T47D (cell line): ENCODE data around the gene LINGO3.
A peak's percentile ranks its signal among the peaks of the same experiment; 100 is the strongest.

Experiments used
- DNase-seq, 2 experiments: peaks; one replicate each; pipeline versions ENCODE4 v3.0.0 to v3.0.0-alpha.2; 2011 to 2012; ENCODE audit warnings: low read depth in 1 of 2, low spot score in 1 of 2
- JUND ChIP-seq: IDR thresholded peaks from 2 replicates; pipeline ENCODE4 v1.6.1; 2012; ENCODE audit warnings: low read depth
- in situ Hi-C: cut with HindIII; loops from 2 replicates; pipeline ENCODE4 v1.10.0; 2016; ENCODE audit warnings: low sequenced_read_pairs, low pct_unique_long_range_greater_than_20kb

Gene LINGO3

GRCh38 chr19:2328401-2329148, 20.6 kb upstream of the LINGO3 start, which contains the start of the genes LSM7 and SPPL2B:
LSM7 (minus strand) TSS chr19:2328586; CDS start chr19:2328566, 20 bp downstream.
SPPL2B (plus strand) TSS chr19:2328684; CDS start chr19:2328710, 26 bp downstream.
- in situ Hi-C loops = no loop called here
- peak; percentile 87 to 94 for DNase-seq
- no peak for TF ChIP-seq JUND

GRCh38 chr19:2327773-2328400, 19.9 kb upstream of the LINGO3 start:
- peak; percentile 75 to 78 for DNase-seq
- TF ChIP-seq JUND = no peak
- in situ Hi-C loops = no loop called here

- TF ChIP-seq JUND = no peak
- DNase-seq = no peak
- in situ Hi-C loops = no loop called here
Measured at GRCh38 chr19:2326699-2327360, 18.9 kb upstream of the LINGO3 start.

- in situ Hi-C loops = no loop called here
- TF ChIP-seq JUND = no peak
- no peak for DNase-seq
Measured at GRCh38 chr19:2325281-2326046, 17.5 kb upstream of the LINGO3 start.

- DNase-seq = no peak
- no peak for TF ChIP-seq JUND
- in situ Hi-C loops = no loop called here
Measured at GRCh38 chr19:2324220-2324948, 16.4 kb upstream of the LINGO3 start.

GRCh38 chr19:2323707-2324106, 15.8 kb upstream of the LINGO3 start:
- in situ Hi-C loops = no loop called here

GRCh38 chr19:2321565-2322283, 13.8 kb upstream of the LINGO3 start:
- in situ Hi-C loops = no loop called here
- DNase-seq = no peak
- no peak for TF ChIP-seq JUND

More at GRCh38 chr19:2323707-2324106, 15.8 kb upstream of the LINGO3 start:
- TF ChIP-seq JUND = no peak
- no peak for DNase-seq

- in situ Hi-C loops = no loop called here
- no peak for TF ChIP-seq JUND
Measured at GRCh38 chr19:2320939-2321338, 13.0 kb upstream of the LINGO3 start.

GRCh38 chr19:2320049-2320448, 12.1 kb upstream of the LINGO3 start:
- in situ Hi-C loops = no loop called here
- TF ChIP-seq JUND = no peak
- no peak for DNase-seq

More at GRCh38 chr19:2320939-2321338, 13.0 kb upstream of the LINGO3 start:
- DNase-seq = no peak

- no peak for TF ChIP-seq JUND
- DNase-seq = no peak
- in situ Hi-C loops = no loop called here
Measured at GRCh38 chr19:2319551-2319950, 11.6 kb upstream of the LINGO3 start.

GRCh38 chr19:2318923-2319322, 11.0 kb upstream of the LINGO3 start:
- in situ Hi-C loops = no loop called here
- DNase-seq = no peak
- no peak for TF ChIP-seq JUND
